NB4 (cell line): ENCODE results near the gene DRD3.

Experiments used
- DNase-seq: peaks from one replicate; pipeline ENCODE4 v3.0.0; 2010; ENCODE audit warnings: low read depth
- H3K4me3 ChIP-seq: one replicate; pipeline ENCODE4 v1.5.1; 2011; ENCODE audit warnings: mild to moderate bottlenecking, low read depth, low read length, moderate library complexity
- CTCF ChIP-seq: IDR thresholded peaks from one replicate; pipeline ENCODE4 v1.5.1; 2012; ENCODE audit warnings: low read depth, low read length
- MAX ChIP-seq: IDR thresholded peaks from 2 replicates; pipeline ENCODE4 v1.6.1; 2011; ENCODE audit warnings: low read depth, low read length
- MYC ChIP-seq: IDR thresholded peaks from 2 replicates; pipeline ENCODE4 v1.6.1; 2011; ENCODE audit warnings: low read depth, low read length
- POLR2A ChIP-seq: IDR thresholded peaks from 2 replicates; pipeline ENCODE4 v1.6.1; 2011; ENCODE audit warnings: mild to moderate bottlenecking; ENCODE audit not compliant: insufficient read length; ENCODE audit errors: extremely low read depth

The DRD3 gene

GRCh38 chr3:114080201-114080600, 98.7 kb downstream of the DRD3 start:
- TF ChIP-seq MAX (no peak), MYC (no peak), CTCF (no peak), POLR2A (no peak)
- no peak overlapping the region for H3K4me3 ChIP-seq

GRCh38 chr3:114079761-114080160, 99.1 kb downstream of the DRD3 start:
- no peak for DNase-seq
- H3K4me3 ChIP-seq, result no peak overlapping the region
- TF ChIP-seq CTCF (no peak), POLR2A (no peak), MAX (no peak), MYC (no peak)

More at GRCh38 chr3:114080201-114080600, 98.7 kb downstream of the DRD3 start:
- no peak for DNase-seq

- DNase-seq, result no peak
- TF ChIP-seq MYC (no peak), CTCF (no peak), POLR2A (no peak), MAX (no peak)
- no peak overlapping the region for H3K4me3 ChIP-seq
Observed at GRCh38 chr3:114078126-114078525, 100.7 kb downstream of the DRD3 start.
